ENCODE data around the gene PHOX2B.
A peak's percentile ranks its signal among the peaks of the same experiment; 100 is the strongest.

The PHOX2B gene

GRCh38 chr4:41752081-41752836, 3.7 kb upstream of the PHOX2B start:
- H3K36me3 Mint-ChIP-seq (ENCODE audit: low read depth): no peaks in the 10 kb centered on the region
- no peak overlapping the region for H3K27ac Mint-ChIP-seq
- no peaks in the 10 kb centered on the region for H3K4me1 Mint-ChIP-seq (ENCODE audit: low read depth)
- peaks cover 3% of the 10 kb centered on the region for H3K9me3 Mint-ChIP-seq
- peaks cover 80% of the 10 kb centered on the region for H3K27me3 Mint-ChIP-seq (ENCODE audit: low read depth)
- H3K4me3 Mint-ChIP-seq: no peak overlapping the region

GRCh38 chr4:41751449-41752061, 3.0 kb upstream of the PHOX2B start:
- no peak overlapping the region for H3K4me3 Mint-ChIP-seq
- peaks cover 5% of the 10 kb centered on the region for H3K9me3 Mint-ChIP-seq
- peaks cover 85% of the 10 kb centered on the region for H3K27me3 Mint-ChIP-seq (ENCODE audit: low read depth)
- peak overlapping the region; percentile 26 for H3K27ac Mint-ChIP-seq
- H3K36me3 Mint-ChIP-seq (ENCODE audit: low read depth): no peaks in the 10 kb centered on the region
- no peaks in the 10 kb centered on the region for H3K4me1 Mint-ChIP-seq (ENCODE audit: low read depth)

GRCh38 chr4:41750626-41751448, 2.3 kb upstream of the PHOX2B start:
- Mint-ChIP-seq H3K4me1 (ENCODE audit: low read depth) (no peaks in the 10 kb centered on the region), H3K27ac (peak overlapping the region; percentile 26), H3K27me3 (ENCODE audit: low read depth) (peaks cover 90% of the 10 kb centered on the region), H3K4me3 (no peak overlapping the region), H3K9me3 (peaks cover 5% of the 10 kb centered on the region), H3K36me3 (ENCODE audit: low read depth) (no peaks in the 10 kb centered on the region)

- Mint-ChIP-seq H3K9me3 (peaks cover 5% of the 10 kb centered on the region), H3K4me3 (no peak overlapping the region), H3K27ac (no peak overlapping the region), H3K36me3 (ENCODE audit: low read depth) (no peaks in the 10 kb centered on the region), H3K27me3 (ENCODE audit: low read depth) (peaks cover 86% of the 10 kb centered on the region), H3K4me1 (ENCODE audit: low read depth) (no peaks in the 10 kb centered on the region)
Measured at GRCh38 chr4:41750121-41750625, 1.6 kb upstream of the PHOX2B start.

GRCh38 chr4:41749631-41750039, 1.1 kb upstream of the PHOX2B start:
- Mint-ChIP-seq H3K27ac (no peak overlapping the region), H3K4me1 (ENCODE audit: low read depth) (no peaks in the 10 kb centered on the region)

GRCh38 chr4:41748074-41748570, 403 bp downstream of the PHOX2B start:
- H3K27me3 Mint-ChIP-seq (ENCODE audit: low read depth): peaks cover 85% of the 10 kb centered on the region
- no peak overlapping the region for H3K4me3 Mint-ChIP-seq
- no peaks in the 10 kb centered on the region for H3K4me1 Mint-ChIP-seq (ENCODE audit: low read depth)
- peaks cover 12% of the 10 kb centered on the region for H3K9me3 Mint-ChIP-seq
- no peak overlapping the region for H3K27ac Mint-ChIP-seq
- H3K36me3 Mint-ChIP-seq (ENCODE audit: low read depth): no peaks in the 10 kb centered on the region

More at GRCh38 chr4:41749631-41750039, 1.1 kb upstream of the PHOX2B start:
- peaks cover 87% of the 10 kb centered on the region for H3K27me3 Mint-ChIP-seq (ENCODE audit: low read depth)
- no peaks in the 10 kb centered on the region for H3K36me3 Mint-ChIP-seq (ENCODE audit: low read depth)
- H3K9me3 Mint-ChIP-seq: peaks cover 5% of the 10 kb centered on the region
- H3K4me3 Mint-ChIP-seq: no peak overlapping the region

- Mint-ChIP-seq H3K4me1 (ENCODE audit: low read depth) (no peaks in the 10 kb centered on the region), H3K4me3 (no peak overlapping the region), H3K36me3 (ENCODE audit: low read depth) (no peaks in the 10 kb centered on the region), H3K27me3 (ENCODE audit: low read depth) (peaks cover 80% of the 10 kb centered on the region), H3K9me3 (peaks cover 12% of the 10 kb centered on the region), H3K27ac (peak overlapping the region; percentile 9)
Measured at GRCh38 chr4:41747230-41748055, 1.1 kb downstream of the PHOX2B start.

- H3K9me3 Mint-ChIP-seq: peaks cover 12% of the 10 kb centered on the region
- no peaks in the 10 kb centered on the region for H3K4me1 Mint-ChIP-seq (ENCODE audit: low read depth)
- H3K27me3 Mint-ChIP-seq (ENCODE audit: low read depth): peaks cover 72% of the 10 kb centered on the region
- H3K4me3 Mint-ChIP-seq: no peak overlapping the region
- H3K27ac Mint-ChIP-seq: no peak overlapping the region
- no peaks in the 10 kb centered on the region for H3K36me3 Mint-ChIP-seq (ENCODE audit: low read depth)
Measured at GRCh38 chr4:41746440-41747229, 1.9 kb downstream of the PHOX2B start.

GRCh38 chr4:41746025-41746439, 2.5 kb downstream of the PHOX2B start:
- Mint-ChIP-seq H3K27ac (no peak overlapping the region), H3K36me3 (ENCODE audit: low read depth) (no peaks in the 10 kb centered on the region), H3K9me3 (peaks cover 12% of the 10 kb centered on the region), H3K27me3 (ENCODE audit: low read depth) (peaks cover 67% of the 10 kb centered on the region), H3K4me1 (ENCODE audit: low read depth) (no peaks in the 10 kb centered on the region), H3K4me3 (no peak overlapping the region)

GRCh38 chr4:41745292-41746024, 3.1 kb downstream of the PHOX2B start:
- H3K27ac Mint-ChIP-seq: no peak overlapping the region
- peaks cover 12% of the 10 kb centered on the region for H3K9me3 Mint-ChIP-seq
- H3K36me3 Mint-ChIP-seq (ENCODE audit: low read depth): no peaks in the 10 kb centered on the region

GRCh38 chr4:41744572-41745291, 3.8 kb downstream of the PHOX2B start:
- Mint-ChIP-seq H3K27ac (peak overlapping the region; percentile 67), H3K4me1 (ENCODE audit: low read depth) (no peaks in the 10 kb centered on the region), H3K9me3 (peaks cover 12% of the 10 kb centered on the region), H3K4me3 (no peak overlapping the region), H3K27me3 (ENCODE audit: low read depth) (peaks cover 54% of the 10 kb centered on the region), H3K36me3 (ENCODE audit: low read depth) (no peaks in the 10 kb centered on the region)

More at GRCh38 chr4:41745292-41746024, 3.1 kb downstream of the PHOX2B start:
- no peaks in the 10 kb centered on the region for H3K4me1 Mint-ChIP-seq (ENCODE audit: low read depth)
- peaks cover 62% of the 10 kb centered on the region for H3K27me3 Mint-ChIP-seq (ENCODE audit: low read depth)
- H3K4me3 Mint-ChIP-seq: no peak overlapping the region

- H3K4me1 Mint-ChIP-seq (ENCODE audit: low read depth): no peaks in the 10 kb centered on the region
- peaks cover 7% of the 10 kb centered on the region for H3K9me3 Mint-ChIP-seq
- no peak overlapping the region for H3K27ac Mint-ChIP-seq
- H3K27me3 Mint-ChIP-seq (ENCODE audit: low read depth): peaks cover 21% of the 10 kb centered on the region
- no peaks in the 10 kb centered on the region for H3K36me3 Mint-ChIP-seq (ENCODE audit: low read depth)
- H3K4me3 Mint-ChIP-seq: no peak overlapping the region
Measured at GRCh38 chr4:41741354-41741753, 7.2 kb downstream of the PHOX2B start.

All from T-helper 1 cell treated with Interleukin-12 subunit alpha and Interleukin-12 subunit beta and Interleukin-4 antibody, amounts not matched to agents 30 μg/mL and 1 μg/mL, for 36 hours (primary cell).